KOPT-K1 (cell line): ENCODE data around the gene C6orf120.
A peak's percentile ranks its signal among the peaks of the same experiment; 100 is the strongest.

ENCODE experiments used
- H3K27ac ChIP-seq: fragments of 200-600 bp; sonication (generic); 2 replicates; pipeline ENCODE4 v1.5.1; 2016; ENCODE audit warnings: antibody characterized with exemption, mild to moderate bottlenecking, low read depth, low read length; ENCODE audit not compliant: poor library complexity, severe bottlenecking
- H3K36me3 ChIP-seq: fragments of 200-600 bp; sonication (generic); 2 replicates; pipeline ENCODE4 v1.5.1; 2017; ENCODE audit warnings: antibody characterized with exemption, mild to moderate bottlenecking, low read length, moderate library complexity; ENCODE audit not compliant: insufficient read depth
- H3K9me3 ChIP-seq: fragments of 200-600 bp; sonication (generic); 2 replicates; pipeline ENCODE4 v1.5.1; 2017; ENCODE audit warnings: antibody characterized with exemption, low read length, mild to moderate bottlenecking; ENCODE audit not compliant: insufficient read depth, poor library complexity, severe bottlenecking

Gene C6orf120

GRCh38 chr6:169702840-169703246 is 917 bp downstream of the C6orf120 start:
- H3K36me3 ChIP-seq = peaks cover 54% of the 10 kb centered on the region
- H3K27ac ChIP-seq = peak overlapping the region; percentile 82
- H3K9me3 ChIP-seq = no peaks in the 10 kb centered on the region

GRCh38 chr6:169707772-169708171 is 5.8 kb downstream of the C6orf120 start:
- Histone ChIP-seq H3K27ac (no peak overlapping the region), H3K36me3 (peaks cover 95% of the 10 kb centered on the region), H3K9me3 (no peaks in the 10 kb centered on the region)

GRCh38 chr6:169709293-169709692 is 7.4 kb downstream of the C6orf120 start:
- Histone ChIP-seq H3K9me3 (no peaks in the 10 kb centered on the region), H3K27ac (no peak overlapping the region), H3K36me3 (peaks cover 92% of the 10 kb centered on the region)

- Histone ChIP-seq H3K9me3 (no peaks in the 10 kb centered on the region), H3K36me3 (peaks cover 92% of the 10 kb centered on the region), H3K27ac (no peak overlapping the region)
These were observed 8.1 kb downstream of the C6orf120 start for GRCh38 chr6:169710009-169710408.

GRCh38 chr6:169714178-169714577 is 12.3 kb downstream of the C6orf120 start:
- H3K9me3 ChIP-seq = no peaks in the 10 kb centered on the region
- H3K27ac ChIP-seq = no peak overlapping the region
- H3K36me3 ChIP-seq = peaks cover 89% of the 10 kb centered on the region

GRCh38 chr6:169714595-169714994 is 12.7 kb downstream of the C6orf120 start:
- H3K27ac ChIP-seq = no peak overlapping the region
- H3K9me3 ChIP-seq = no peaks in the 10 kb centered on the region
- peaks cover 88% of the 10 kb centered on the region for H3K36me3 ChIP-seq

GRCh38 chr6:169719117-169719516 is 17.2 kb downstream of the C6orf120 start:
- Histone ChIP-seq H3K27ac (no peak overlapping the region), H3K36me3 (peaks cover 54% of the 10 kb centered on the region), H3K9me3 (no peaks in the 10 kb centered on the region)

GRCh38 chr6:169720207-169720855 is 18.4 kb downstream of the C6orf120 start:
- H3K36me3 ChIP-seq = peaks cover 42% of the 10 kb centered on the region

GRCh38 chr6:169722362-169723199 is 20.7 kb downstream of the C6orf120 start:
- Histone ChIP-seq H3K36me3 (peaks cover 20% of the 10 kb centered on the region), H3K27ac (peak overlapping the region; percentile 65), H3K9me3 (no peaks in the 10 kb centered on the region)

More at GRCh38 chr6:169720207-169720855, 18.4 kb downstream of the C6orf120 start:
- Histone ChIP-seq H3K27ac (no peak overlapping the region), H3K9me3 (no peaks in the 10 kb centered on the region)

GRCh38 chr6:169723200-169723909 is 21.4 kb downstream of the C6orf120 start:
- H3K9me3 ChIP-seq = no peaks in the 10 kb centered on the region
- peak overlapping the region; percentile 65 for H3K27ac ChIP-seq
- peaks cover 12% of the 10 kb centered on the region for H3K36me3 ChIP-seq

- Histone ChIP-seq H3K27ac (peak overlapping the region; percentile 42), H3K36me3 (peaks cover 10% of the 10 kb centered on the region; the same call in 1 of the 2 replicates), H3K9me3 (no peaks in the 10 kb centered on the region)
These were observed 22.1 kb downstream of the C6orf120 start for GRCh38 chr6:169723991-169724493.

- Histone ChIP-seq H3K9me3 (no peaks in the 10 kb centered on the region), H3K27ac (peak within 1 kb of the TSS; percentile 65)
These were observed 22.7 kb downstream of the C6orf120 start, which contains the start of gene PHF10 for GRCh38 chr6:169724494-169725124. Gene PHF10 (minus strand): TSS chr6:169724500. CDS start chr6:169723931, 569 bp downstream.

GRCh38 chr6:169725125-169726048 is 23.5 kb downstream of the C6orf120 start:
- Histone ChIP-seq H3K9me3 (no peaks in the 10 kb centered on the region), H3K27ac (peak overlapping the region; percentile 35), H3K36me3 (peaks cover 2% of the 10 kb centered on the region; the same call in 1 of the 2 replicates)

More at GRCh38 chr6:169724494-169725124, 22.7 kb downstream of the C6orf120 start, which contains the start of gene PHF10:
- H3K36me3 ChIP-seq = peaks cover 7% of the 10 kb centered on the region; the same call in 1 of the 2 replicates
